Breast epithelium (tissue), 3 donors: ENCODE results near the gene PLGRKT.
"Not testable (repeated sequence)": the region's sequence is repeated elsewhere in the genome, so short reads cannot be mapped to it uniquely, and the experiment has no call there.

Source experiments
- POLR2A ChIP-seq: fragments of 450-650 bp; IDR thresholded peaks from one replicate; pipeline ENCODE4 v1.6.1; 2016; ENCODE audit warnings: antibody characterized with exemption, mild to moderate bottlenecking, moderate library complexity
- TF ChIP-seq, protein P1 (sequence below), 3 donors: fragments of 450-650 bp; IDR thresholded peaks; one replicate each; pipeline ENCODE4 v1.5.1; 2016 to 2017; ENCODE audit warnings: antibody characterized with exemption in 3 of 3, mild to moderate bottlenecking in 3 of 3, moderate library complexity in 3 of 3

DNA sequence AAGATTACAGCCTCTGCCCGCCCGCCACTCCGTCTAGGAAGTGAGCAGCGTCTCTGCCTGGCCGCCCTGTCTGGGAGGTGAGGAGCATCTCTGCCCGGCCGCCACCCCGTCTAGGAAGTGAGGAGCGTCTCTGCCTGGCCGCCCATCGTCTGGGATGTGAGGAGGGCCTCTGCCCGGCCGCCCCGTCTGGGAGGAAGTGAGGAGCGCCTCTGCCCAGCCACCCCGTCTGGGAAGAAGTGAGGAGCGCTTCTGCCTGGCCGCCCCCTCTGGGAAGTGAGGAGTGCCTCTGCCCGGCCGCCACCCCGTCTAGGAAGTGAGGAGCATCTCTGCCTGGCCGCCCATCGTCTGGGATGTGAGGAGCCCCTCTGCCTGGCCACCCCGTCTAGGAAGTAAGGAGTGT, 4.8 kb downstream of the PLGRKT start:
- TF ChIP-seq, protein P1, sequence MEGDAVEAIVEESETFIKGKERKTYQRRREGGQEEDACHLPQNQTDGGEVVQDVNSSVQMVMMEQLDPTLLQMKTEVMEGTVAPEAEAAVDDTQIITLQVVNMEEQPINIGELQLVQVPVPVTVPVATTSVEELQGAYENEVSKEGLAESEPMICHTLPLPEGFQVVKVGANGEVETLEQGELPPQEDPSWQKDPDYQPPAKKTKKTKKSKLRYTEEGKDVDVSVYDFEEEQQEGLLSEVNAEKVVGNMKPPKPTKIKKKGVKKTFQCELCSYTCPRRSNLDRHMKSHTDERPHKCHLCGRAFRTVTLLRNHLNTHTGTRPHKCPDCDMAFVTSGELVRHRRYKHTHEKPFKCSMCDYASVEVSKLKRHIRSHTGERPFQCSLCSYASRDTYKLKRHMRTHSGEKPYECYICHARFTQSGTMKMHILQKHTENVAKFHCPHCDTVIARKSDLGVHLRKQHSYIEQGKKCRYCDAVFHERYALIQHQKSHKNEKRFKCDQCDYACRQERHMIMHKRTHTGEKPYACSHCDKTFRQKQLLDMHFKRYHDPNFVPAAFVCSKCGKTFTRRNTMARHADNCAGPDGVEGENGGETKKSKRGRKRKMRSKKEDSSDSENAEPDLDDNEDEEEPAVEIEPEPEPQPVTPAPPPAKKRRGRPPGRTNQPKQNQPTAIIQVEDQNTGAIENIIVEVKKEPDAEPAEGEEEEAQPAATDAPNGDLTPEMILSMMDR (IDR thresholded peaks at IDR 0.05): not testable (repeated sequence)
- TF ChIP-seq POLR2A: not testable (repeated sequence)
